HCT116 (cell line): ENCODE data around the gene STMP1. TPM values are rescaled to one million over a fixed set of nuclear protein-coding genes. Genes with fewer than 3 reads are reported as not detected.

Experiments
- ATAC-seq: fragments of 200-7000 bp; cut with Tn5 transposase; 2 replicates; pipeline ENCODE4 v1.9.1; 2020; ENCODE audit warnings: mild to moderate bottlenecking, moderate library complexity
- BruUV-seq: library from RNA; stranded (reverse); fragments of 400-500 nt; replicated peaks from 2 replicates; lab custom pipeline; 2021; lab: Mats Ljungman, UMichigan
- CTCF ChIA-PET: fragments of 300-600 bp; sonication (Branson Sonifier 250); formaldehyde crosslinking; loops from one replicate; lab custom pipeline; 2021; ENCODE audit warnings: antibody characterized with exemption; lab: Charles Lee
- POLR2A ChIA-PET: fragments of 300-600, 350-600 bp; sonication (Branson Sonifier 250); formaldehyde crosslinking; loops from one replicate; lab custom pipeline; 2021; ENCODE audit warnings: antibody characterized with exemption; lab: Charles Lee
- RAD21 ChIA-PET, 2 experiments: fragments of 300-600 bp; sonication (Branson Sonifier 250); formaldehyde crosslinking; loops; one replicate each; lab custom pipeline; 2023; ENCODE audit warnings: low total read pairs in 2 of 2; ENCODE audit not compliant: uncharacterized antibody in 2 of 2, unreplicated experiment in 2 of 2, low non-redundant PET in 1 of 2; lab: Charles Lee
- DNase-seq: peaks from one replicate; pipeline ENCODE4 v3.0.0-alpha.2; 2010; ENCODE audit warnings: low read depth, low spot score
- H2AFZ ChIP-seq: fragments of 200-600 bp; shearing (Covaris generic), sonication (generic); 2 replicates; pipeline ENCODE4 v1.6.1; 2017; ENCODE audit warnings: low read depth, mixed run types, mixed read lengths, antibody characterized with exemption, low read length; ENCODE audit not compliant: poor library complexity, severe bottlenecking
- H3K27ac ChIP-seq: 2 replicates; pipeline ENCODE4 v1.5.1; 2012; ENCODE audit warnings: low read depth, low read length
- H3K27me3 ChIP-seq: fragments of 200-600 bp; sonication (generic); 2 replicates; pipeline ENCODE4 v1.6.1; 2016; ENCODE audit warnings: mixed run types, low read length, mixed read lengths; ENCODE audit not compliant: insufficient read depth
- H3K36me3 ChIP-seq, 2 experiments: fragments of 200-500 bp in 1 of 2; fragments of 200-600 bp in 1 of 2; sonication (Bioruptor generic) in 1 of 2; sonication (generic) in 1 of 2; 2 replicates each; pipeline versions ENCODE4 v1.5.1 to v1.6.1; 2014 to 2016; ENCODE audit warnings: low read length in 2 of 2, inconsistent platforms in 1 of 2, mixed read lengths in 1 of 2, mixed run types in 1 of 2; ENCODE audit not compliant: insufficient read depth in 2 of 2, control insufficient read depth in 1 of 2
- H3K4me1 ChIP-seq, 2 experiments: fragments of 200-600 bp in 1 of 2; sonication (generic) in 1 of 2; 2 replicates each; pipeline versions ENCODE4 v1.5.1 to v1.6.1; 2012 to 2017; ENCODE audit warnings: low read length in 2 of 2, inconsistent platforms in 1 of 2, mild to moderate bottlenecking in 1 of 2, mixed read lengths in 1 of 2, mixed run types in 1 of 2, moderate library complexity in 1 of 2; ENCODE audit not compliant: insufficient read depth in 2 of 2, control insufficient read depth in 1 of 2
- H3K4me2 ChIP-seq: fragments of 200-600 bp; sonication (generic); 2 replicates; pipeline ENCODE4 v1.6.1; 2017; ENCODE audit warnings: mixed run types, low read length, mixed read lengths
- H3K4me3 ChIP-seq, 2 experiments: fragments of 200-600 bp in 1 of 2; sonication (generic) in 1 of 2; replicated peaks in 1 of 2; 2 replicates each; pipeline ENCODE4 v1.5.1; 2011 to 2016; ENCODE audit warnings: low read length in 2 of 2, control low read depth in 1 of 2, low read depth in 1 of 2, mild to moderate bottlenecking in 1 of 2, mixed read lengths in 1 of 2, mixed run types in 1 of 2
- H3K79me2 ChIP-seq: fragments of 200-600 bp; sonication (generic); 2 replicates; pipeline ENCODE4 v1.6.1; 2017; ENCODE audit warnings: mild to moderate bottlenecking, mixed run types, low read length, moderate library complexity, mixed read lengths; ENCODE audit not compliant: insufficient read depth
- H3K9ac ChIP-seq: fragments of 200-600 bp; sonication (generic); 2 replicates; pipeline ENCODE4 v1.6.1; 2016; ENCODE audit warnings: low read length, mixed read lengths
- H3K9me2 ChIP-seq: fragments of 200-600 bp; sonication (generic), shearing (Covaris generic); 2 replicates; pipeline ENCODE4 v1.6.1; 2017; ENCODE audit warnings: mixed run types, mild to moderate bottlenecking, moderate library complexity; ENCODE audit not compliant: insufficient read depth
- H3K9me3 ChIP-seq, 2 experiments: fragments of 200-500 bp in 1 of 2; fragments of 200-600 bp in 1 of 2; sonication (Bioruptor generic) in 1 of 2; sonication (generic) in 1 of 2; 2 replicates each; pipeline ENCODE4 v1.6.1; 2014 to 2017; ENCODE audit warnings: low read length in 2 of 2, mixed read lengths in 2 of 2, inconsistent platforms in 1 of 2, low read depth in 1 of 2, mild to moderate bottlenecking in 1 of 2, mixed run types in 1 of 2, moderate library complexity in 1 of 2; ENCODE audit not compliant: control insufficient read depth in 1 of 2, insufficient read depth in 1 of 2
- H4K20me1 ChIP-seq: fragments of 200-600 bp; sonication (generic), shearing (Covaris generic); 2 replicates; pipeline ENCODE4 v1.6.1; 2017; ENCODE audit warnings: mixed run types, mild to moderate bottlenecking, moderate library complexity; ENCODE audit not compliant: insufficient read depth
- CEBPB ChIP-seq: IDR thresholded peaks from 2 replicates; pipeline ENCODE4 v1.6.1; 2012; ENCODE audit warnings: low read depth
- CTCF ChIP-seq, 3 experiments: fragments of 200-600 bp in 1 of 3; sonication (generic) in 1 of 3; IDR thresholded peaks in 2 of 3; conservative IDR thresholded peaks in 1 of 3; 2 replicates each; pipeline ENCODE4 v1.5.1; 2012 to 2017; ENCODE audit warnings: low read depth in 2 of 3, low read length in 2 of 3, antibody characterized with exemption in 1 of 3, borderline replicate concordance in 1 of 3, control low read depth in 1 of 3, mild to moderate bottlenecking in 1 of 3, mixed read lengths in 1 of 3, mixed run types in 1 of 3, moderate library complexity in 1 of 3; ENCODE audit not compliant: insufficient read depth in 1 of 3
- EGR1 ChIP-seq: IDR thresholded peaks from 2 replicates; pipeline ENCODE4 v1.6.1; 2012; ENCODE audit warnings: low read depth
- ELF1 ChIP-seq: IDR thresholded peaks from 2 replicates; pipeline ENCODE4 v1.6.1; 2012; ENCODE audit warnings: low read depth, borderline replicate concordance
- EZH2phosphoT487 ChIP-seq: fragments of 200-600 bp; IDR thresholded peaks from 2 replicates; pipeline ENCODE4 v1.6.1; 2018; ENCODE audit warnings: antibody characterized with exemption, borderline replicate concordance
- JUND ChIP-seq: IDR thresholded peaks from 2 replicates; pipeline ENCODE4 v1.6.1; 2012
- MAX ChIP-seq: IDR thresholded peaks from 2 replicates; pipeline ENCODE4 v1.6.1; 2012
- POLR2AphosphoS5 ChIP-seq: IDR thresholded peaks from 2 replicates; pipeline ENCODE4 v1.6.1; 2011; ENCODE audit warnings: mild to moderate bottlenecking, low read depth, low read length, moderate library complexity
- RAD21 ChIP-seq: IDR thresholded peaks from 2 replicates; pipeline ENCODE4 v1.6.1; 2012; ENCODE audit warnings: low read depth, mild to moderate bottlenecking
- REST ChIP-seq: IDR thresholded peaks from 2 replicates; pipeline ENCODE4 v1.6.1; 2012; ENCODE audit warnings: low read depth
- SP1 ChIP-seq: IDR thresholded peaks from 2 replicates; pipeline ENCODE4 v1.6.1; 2012; ENCODE audit warnings: low read depth
- SRF ChIP-seq: IDR thresholded peaks from 2 replicates; pipeline ENCODE4 v1.6.1; 2012; ENCODE audit warnings: low read depth
- TCF7L2 ChIP-seq: IDR thresholded peaks from 2 replicates; pipeline ENCODE4 v1.7.0; 2011; ENCODE audit warnings: borderline replicate concordance, inconsistent platforms; ENCODE audit not compliant: insufficient read depth, insufficient read length; ENCODE audit errors: extremely low read depth
- ZBTB33 ChIP-seq: IDR thresholded peaks from 2 replicates; pipeline ENCODE4 v1.6.1; 2011; ENCODE audit warnings: mild to moderate bottlenecking, low read length, moderate library complexity; ENCODE audit not compliant: insufficient replicate concordance; ENCODE audit errors: extremely low read depth
- ZFX ChIP-seq: fragments of 450-650 bp; IDR thresholded peaks from 2 replicates; pipeline ENCODE4 v1.6.1; 2017
- ZNF274 ChIP-seq: fragments of 200-500 bp; sonication (Bioruptor generic); IDR thresholded peaks from 2 replicates; pipeline ENCODE4 v1.6.1; 2014; ENCODE audit warnings: mild to moderate bottlenecking, low read depth, low read length, inconsistent platforms
- intact Hi-C: fragments of 100-400 bp; cut with micrococcal nuclease; formaldehyde crosslinking; loops from 2 replicates; pipeline ENCODE4 v1.10.0; 2022
- total RNA-seq: library from RNA; stranded (reverse); gene quantifications from one replicate; pipeline ENCODE4 v1.2.1, GENCODE V29; 2021; ENCODE audit not compliant: unreplicated experiment

STMP1 gene
- total RNA-seq, 1 experiment from 2014 or later, result 32.8 TPM

- TF ChIP-seq ZNF274, result no peak
- no peak for TF ChIP-seq SRF
- TF ChIP-seq, all 23 proteins: peak for 0
Measured at GRCh38 chr7:135647755-135648154, 14.6 kb upstream of the STMP1 start (continued).

- CTCF ChIA-PET, result no interaction called here
- Histone ChIP-seq H3K9me2 (no peaks in the 10 kb centered on the region), H3K9ac (no peak overlapping the region), H3K79me2 (no peaks in the 10 kb centered on the region), H3K4me3 (no peak overlapping the region), H2AFZ (no peak overlapping the region), H4K20me1 (no peaks in the 10 kb centered on the region; the same call in 1 of the 2 replicates), H3K4me2 (no peak overlapping the region)
- intact Hi-C loops, result no loop called here
- BruUV-seq, result no TSS peak
- no peak for DNase-seq
- POLR2A ChIA-PET, result no interaction called here
- no peak for ATAC-seq
- TF ChIP-seq SP1 (no peak), ZNF274 (no peak), EGR1 (no peak), JUND (no peak), RAD21 (no peak), EZH2phosphoT487 (no peak), SRF (no peak), POLR2AphosphoS5 (no peak), ZBTB33 (no peak), MAX (no peak), CEBPB (no peak), ZFX (no peak), CTCF (IDR thresholded peaks at IDR 0.05 in 2 of 3, conservative IDR thresholded peaks at IDR 0.05 in 1 of 3; ENCODE audit: borderline replicate concordance in 1 of 3, insufficient read depth in 1 of 3, low read depth in 2 of 3, low read length in 2 of 3) (no peak), TCF7L2 (no peak), REST (no peak), ELF1 (no peak)
- TF ChIP-seq, all 23 proteins: peak for 0
- Histone ChIP-seq H3K27me3 (no peaks in the 10 kb centered on the region), H3K36me3 (peaks cover 27 to 34% of the 10 kb centered on the region in 2 experiments; a peak in 3 of 4 replicates), H3K9me3 (no peaks in the 10 kb centered on the region), H3K4me1 (peaks cover 0 to 4% of the 10 kb centered on the region in 2 experiments; a peak in 2 of 4 replicates), H3K27ac (no peak overlapping the region)
- RAD21 ChIA-PET, result no interaction called here
Measured at GRCh38 chr7:135648235-135648634, 14.1 kb upstream of the STMP1 start.
